B cell (primary cell): ENCODE measurements around the gene SULT2B1. TPM values are rescaled to one million over a fixed set of nuclear protein-coding genes. Genes with fewer than 3 reads are reported as not detected.

Experiments used
- ATAC-seq: fragments of 200-7000 bp; cut with Tn5 transposase; one replicate; pipeline ENCODE4 v1.10.0; 2021; ENCODE audit warnings: low read depth, mild to moderate bottlenecking, moderate number of reproducible peaks, moderate library complexity
- CTCF ChIA-PET: fragments of 350-600 bp; sonication (Branson Sonifier 250); formaldehyde crosslinking; loops from one replicate; lab custom pipeline; 2021; ENCODE audit warnings: antibody characterized with exemption, inconsistent platforms; lab: Charles Lee
- POLR2A ChIA-PET: fragments of 350-600 bp; sonication (Branson Sonifier 250); formaldehyde crosslinking; loops from one replicate; lab custom pipeline; 2021; ENCODE audit warnings: antibody characterized with exemption; lab: Charles Lee
- DNase-seq: peaks from one replicate; pipeline ENCODE4 v3.0.0; 2013
- H2AFZ ChIP-seq: 2 replicates; pipeline ENCODE4 v1.6.1; 2012; ENCODE audit warnings: mild to moderate bottlenecking, low read depth, low read length; ENCODE audit not compliant: insufficient read depth, poor library complexity, severe bottlenecking
- H3K27ac ChIP-seq, 2 donors: 1 replicate in 1 of 2; 2 replicates in 1 of 2; pipeline ENCODE4 v1.5.1; 2012 to 2013; ENCODE audit warnings: low read length in 2 of 2, mild to moderate bottlenecking in 2 of 2, moderate library complexity in 1 of 2
- H3K27me3 ChIP-seq, 4 experiments: fragments of 200-600 bp in 1 of 4; sonication (generic) in 1 of 4; replicated peaks in 1 of 4; 1 replicate in 2 of 4; 2 replicates in 2 of 4; pipeline versions ENCODE4 v1.6.1 to v1.7.0; 2013 to 2016; ENCODE audit warnings: low read length in 3 of 4, mild to moderate bottlenecking in 2 of 4, mixed read lengths in 1 of 4, moderate library complexity in 1 of 4; ENCODE audit not compliant: insufficient read depth in 4 of 4, control insufficient read depth in 3 of 4; ENCODE audit errors: control extremely low read depth in 1 of 4
- H3K36me3 ChIP-seq, 2 experiments: replicated peaks in 1 of 2; 1 replicate in 1 of 2; 2 replicates in 1 of 2; pipeline versions ENCODE4 v1.6.1 to v1.7.1; 2013; ENCODE audit warnings: low read length in 1 of 2; ENCODE audit not compliant: insufficient read depth in 2 of 2, control insufficient read depth in 1 of 2; ENCODE audit errors: control extremely low read depth in 1 of 2, extremely low read depth in 1 of 2
- H3K4me1 ChIP-seq, 2 donors: fragments of 200-600 bp in 1 of 2; sonication (generic) in 1 of 2; 1 replicate in 1 of 2; 2 replicates in 1 of 2; pipeline versions ENCODE4 v1.5.1 to v1.6.1; 2013 to 2017; ENCODE audit warnings: low read length in 2 of 2; ENCODE audit not compliant: control insufficient read depth in 2 of 2, insufficient read depth in 2 of 2
- H3K4me2 ChIP-seq: replicated peaks from 2 replicates; pipeline ENCODE3; 2012; ENCODE audit warnings: mild to moderate bottlenecking, low read depth, low read length; ENCODE audit not compliant: poor library complexity, severe bottlenecking
- H3K4me3 ChIP-seq, 5 experiments: fragments of 200-600 bp in 1 of 5; sonication (generic) in 1 of 5; 1 replicate in 3 of 5; 2 replicates in 2 of 5; pipeline versions ENCODE4 v1.5.1 to v1.7.0; 2011 to 2016; ENCODE audit warnings: low read length in 4 of 5, mild to moderate bottlenecking in 4 of 5, low read depth in 2 of 5, control low read depth in 1 of 5, moderate library complexity in 1 of 5; ENCODE audit not compliant: insufficient read depth in 1 of 5; ENCODE audit errors: control extremely low read depth in 1 of 5, extremely low read depth in 1 of 5
- H3K79me2 ChIP-seq: fragments of 200-600 bp; sonication (generic); one replicate; pipeline ENCODE4 v1.6.0; 2016; ENCODE audit warnings: low read length; ENCODE audit not compliant: control insufficient read depth, insufficient read depth
- H3K9ac ChIP-seq: fragments of 200-600 bp; sonication (generic); 2 replicates; pipeline ENCODE4 v1.6.1; 2017; ENCODE audit warnings: mild to moderate bottlenecking, low read length, moderate library complexity
- H3K9me3 ChIP-seq, 3 donors: one replicate each; pipeline versions ENCODE4 v1.6.1 to v1.7.1; 2013; ENCODE audit warnings: low read length in 2 of 3; ENCODE audit not compliant: control insufficient read depth in 2 of 3, insufficient read depth in 1 of 3; ENCODE audit errors: control extremely low read depth in 1 of 3
- H4K20me1 ChIP-seq: 2 replicates; pipeline ENCODE4 v1.6.0; 2012; ENCODE audit warnings: mild to moderate bottlenecking, low read length; ENCODE audit not compliant: insufficient read depth, control insufficient read depth, poor library complexity, severe bottlenecking
- H3K27ac Mint-ChIP-seq: one replicate; pipeline ENCODE4 v1.8.0; 2021; ENCODE audit warnings: mixed read lengths
- H3K27me3 Mint-ChIP-seq: one replicate; pipeline ENCODE4 v1.8.0; 2021; ENCODE audit warnings: mixed read lengths
- H3K4me1 Mint-ChIP-seq: one replicate; pipeline ENCODE4 v1.8.0; 2021; ENCODE audit warnings: mixed read lengths
- H3K4me3 Mint-ChIP-seq: one replicate; pipeline ENCODE4 v1.8.0; 2021; ENCODE audit warnings: mixed read lengths
- H3K9me3 Mint-ChIP-seq: one replicate; pipeline ENCODE4 v1.8.0; 2022; ENCODE audit warnings: mixed read lengths; ENCODE audit not compliant: insufficient read depth
- EZH2 ChIP-seq: IDR thresholded peaks from 2 replicates; pipeline ENCODE4 v1.6.1; 2012; ENCODE audit warnings: borderline replicate concordance, low read depth, mild to moderate bottlenecking, moderate library complexity, low read length; ENCODE audit not compliant: insufficient read depth, poor library complexity, severe bottlenecking
- WGBS: methylation state at CpG from one replicate; pipeline ENCODE4 v1.1.5; 2013; ENCODE audit warnings: missing lambda C conversion rate; ENCODE audit not compliant: insufficient coverage; 5-methylcytosine and 5-hydroxymethylcytosine counted together
- intact Hi-C: fragments of 100-400 bp; cut with micrococcal nuclease; formaldehyde crosslinking; loops from one replicate; pipeline ENCODE4 v1.10.0; 2022
- polyA plus RNA-seq: library from polyadenylated mRNA; depleted of rRNA; stranded (reverse); fragments of >200 nt; gene quantifications from 2 replicates; pipeline ENCODE4 v1.2.3, GENCODE V29; 2012
- total RNA-seq, 2 donors: library from RNA; stranded (reverse); fragments of 120-200 nt in 1 of 2; gene quantifications; 1 replicate in 1 of 2; 2 replicates in 1 of 2; pipeline versions ENCODE4 v1.2.3 to v1.2.4, GENCODE V29; 2013 to 2022
- TF ChIP-seq, protein P1 (sequence below): fragments of 200-600 bp; IDR thresholded peaks from one replicate; pipeline ENCODE4 v1.8.0; 2022; ENCODE audit warnings: antibody characterized with exemption, mild to moderate bottlenecking

Gene SULT2B1
- total and polyA plus RNA-seq, 2 donors (not counting 1 experiment from before 2014, with no cell fraction given): not detected

DNA sequence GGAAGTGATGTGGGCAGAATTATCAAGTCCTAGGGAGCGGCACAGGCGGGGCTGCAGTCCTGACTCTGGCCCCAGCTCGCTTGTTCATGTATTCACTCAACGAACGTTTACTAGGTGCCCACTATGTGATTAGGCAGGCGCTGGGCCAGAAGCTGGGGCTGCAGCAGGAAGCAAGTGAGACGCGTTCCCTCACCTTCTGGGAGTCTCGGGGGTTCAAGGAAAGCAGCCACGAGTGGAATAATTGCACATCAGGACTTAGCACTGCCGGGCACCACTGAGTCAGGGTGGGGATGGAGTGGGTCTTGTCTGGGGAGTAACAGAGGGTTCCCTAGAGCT is 37.9 kb upstream of the SULT2B1 start:
- no peak overlapping the region for H3K27ac ChIP-seq
- ATAC-seq (no peak), DNase-seq (no peak)
- ChIA-PET CTCF (interaction anchor here (0.7 to 1.4 kb wide), 2 partner anchors 75 to 1197 kb away, joined by 3 to 4 read pairs; no protein-coding TSS in a partner anchor), POLR2A (interaction anchor here (0.6 kb wide), 2 partner anchors 12 to 75 kb away, joined by 3 read pairs; no protein-coding TSS in a partner anchor)
- H3K4me3 Mint-ChIP-seq: no peak overlapping the region
- H3K9ac ChIP-seq: peak overlapping the region; percentile 84
- H3K79me2 ChIP-seq: no peaks in the 10 kb centered on the region
- TF ChIP-seq, protein P1, sequence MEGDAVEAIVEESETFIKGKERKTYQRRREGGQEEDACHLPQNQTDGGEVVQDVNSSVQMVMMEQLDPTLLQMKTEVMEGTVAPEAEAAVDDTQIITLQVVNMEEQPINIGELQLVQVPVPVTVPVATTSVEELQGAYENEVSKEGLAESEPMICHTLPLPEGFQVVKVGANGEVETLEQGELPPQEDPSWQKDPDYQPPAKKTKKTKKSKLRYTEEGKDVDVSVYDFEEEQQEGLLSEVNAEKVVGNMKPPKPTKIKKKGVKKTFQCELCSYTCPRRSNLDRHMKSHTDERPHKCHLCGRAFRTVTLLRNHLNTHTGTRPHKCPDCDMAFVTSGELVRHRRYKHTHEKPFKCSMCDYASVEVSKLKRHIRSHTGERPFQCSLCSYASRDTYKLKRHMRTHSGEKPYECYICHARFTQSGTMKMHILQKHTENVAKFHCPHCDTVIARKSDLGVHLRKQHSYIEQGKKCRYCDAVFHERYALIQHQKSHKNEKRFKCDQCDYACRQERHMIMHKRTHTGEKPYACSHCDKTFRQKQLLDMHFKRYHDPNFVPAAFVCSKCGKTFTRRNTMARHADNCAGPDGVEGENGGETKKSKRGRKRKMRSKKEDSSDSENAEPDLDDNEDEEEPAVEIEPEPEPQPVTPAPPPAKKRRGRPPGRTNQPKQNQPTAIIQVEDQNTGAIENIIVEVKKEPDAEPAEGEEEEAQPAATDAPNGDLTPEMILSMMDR: no peak
- TF ChIP-seq EZH2: no peak
- H3K4me2 ChIP-seq: peak overlapping the region; percentile 95
- H3K4me3 ChIP-seq: peak overlapping the region in 3 of 5 experiments; percentile 73 to 82 (median 77)
- H2AFZ ChIP-seq: peak overlapping the region; percentile 87
- no peaks in the 10 kb centered on the region for H3K9me3 Mint-ChIP-seq
- H4K20me1 ChIP-seq: no peaks in the 10 kb centered on the region
- no peaks in the 10 kb centered on the region for H3K36me3 ChIP-seq
- 43% methylated on average over 11 of the region's 11 CpGs for WGBS
- H3K4me1 ChIP-seq: peaks cover 28 to 30% of the 10 kb centered on the region in 2 donors
- H3K27ac Mint-ChIP-seq: no peak overlapping the region
- H3K9me3 ChIP-seq: peaks cover 0 to 7% (median 0%) of the 10 kb centered on the region in 3 donors
- H3K27me3 Mint-ChIP-seq: peaks cover 15% of the 10 kb centered on the region
- peaks cover 0 to 37% (median 14%) of the 10 kb centered on the region in 4 experiments for H3K27me3 ChIP-seq
- peaks cover 15% of the 10 kb centered on the region for H3K4me1 Mint-ChIP-seq
- intact Hi-C loops: loop anchor here (1.0 to 5.0 kb wide), 3 partner anchors 69 to 192 kb away; partner anchors contain the start of genes GRWD1, SYNGR4 and TMEM143

DNA sequence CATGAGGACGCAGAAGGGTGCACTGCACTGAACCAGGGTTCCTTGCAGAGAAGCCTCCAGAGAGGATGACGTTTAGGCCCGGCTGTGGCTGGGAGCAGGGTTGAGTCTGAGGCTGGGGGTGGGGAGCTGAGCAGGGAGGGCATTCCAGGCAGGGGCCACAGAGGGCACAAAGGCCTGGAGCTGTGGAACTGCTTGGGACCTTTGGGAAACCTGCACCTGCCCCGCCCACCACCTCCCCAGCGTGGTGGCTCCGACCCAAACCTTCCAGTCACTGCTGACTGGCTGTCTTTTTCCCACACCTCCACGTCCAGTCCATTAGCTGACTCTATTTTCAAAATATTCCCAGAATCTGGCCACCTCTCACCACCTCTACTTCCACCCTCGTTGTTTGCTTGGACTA is 35.4 kb upstream of the SULT2B1 start:
- Mint-ChIP-seq H3K4me3 (no peak overlapping the region), H3K9me3 (no peaks in the 10 kb centered on the region), H3K27ac (no peak overlapping the region), H3K4me1 (peaks cover 4% of the 10 kb centered on the region), H3K27me3 (no peaks in the 10 kb centered on the region)
- Histone ChIP-seq H3K4me3 (no peak overlapping the region), H3K4me1 (peaks cover 17 to 18% of the 10 kb centered on the region in 2 donors), H3K36me3 (no peaks in the 10 kb centered on the region), H3K9me3 (no peaks in the 10 kb centered on the region), H2AFZ (no peak overlapping the region), H4K20me1 (no peaks in the 10 kb centered on the region), H3K79me2 (no peaks in the 10 kb centered on the region), H3K27me3 (peaks cover 0 to 17% (median 11%) of the 10 kb centered on the region in 4 experiments), H3K9ac (no peak overlapping the region), H3K4me2 (no peak overlapping the region), H3K27ac (no peak overlapping the region)
- WGBS: 87% methylated on average over 8 of the region's 8 CpGs
- TF ChIP-seq, protein P1: no peak
- TF ChIP-seq EZH2: no peak
- ATAC-seq: no peak
- intact Hi-C loops: no loop called here
- DNase-seq: no peak
- ChIA-PET POLR2A (no interaction called here), CTCF (interaction anchor here (1.0 kb wide), 1 partner anchor 183 kb away, joined by 4 read pairs; no protein-coding TSS in a partner anchor)
